HG03066 (cell line): ENCODE data around the gene BTN3A1.
"Not testable (repeated sequence)": the region's sequence is repeated elsewhere in the genome, so short reads cannot be mapped to it uniquely, and the experiment has no call there.

Experiments
- ATAC-seq: cut with Tn5 transposase; IDR thresholded peaks from one replicate; pipeline ENCODE4 v1.9.1; 2021; ENCODE audit warnings: low read depth; ENCODE audit not compliant: unreplicated experiment

The BTN3A1 gene

DNA sequence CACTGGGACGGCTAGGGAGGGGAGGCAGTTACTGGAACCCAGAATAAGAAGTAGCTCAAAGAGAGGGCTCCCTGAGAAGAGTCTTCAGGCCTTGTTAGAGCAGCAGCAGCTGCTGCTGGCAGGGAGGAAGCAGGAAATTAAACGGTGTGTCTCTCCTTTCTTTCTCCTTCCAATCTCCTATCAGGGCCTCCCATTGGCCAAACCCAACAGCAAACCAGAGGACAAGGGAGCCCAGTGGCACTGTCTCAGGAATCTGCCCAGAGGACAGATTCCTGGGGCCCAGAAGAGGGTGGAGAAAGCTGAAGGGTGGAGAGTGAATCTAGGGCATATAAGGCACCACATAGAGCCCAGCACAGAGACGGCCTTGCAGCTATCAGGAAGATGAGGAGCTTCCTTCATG, 10.2 kb downstream of the BTN3A1 start:
- no peak for ATAC-seq

DNA sequence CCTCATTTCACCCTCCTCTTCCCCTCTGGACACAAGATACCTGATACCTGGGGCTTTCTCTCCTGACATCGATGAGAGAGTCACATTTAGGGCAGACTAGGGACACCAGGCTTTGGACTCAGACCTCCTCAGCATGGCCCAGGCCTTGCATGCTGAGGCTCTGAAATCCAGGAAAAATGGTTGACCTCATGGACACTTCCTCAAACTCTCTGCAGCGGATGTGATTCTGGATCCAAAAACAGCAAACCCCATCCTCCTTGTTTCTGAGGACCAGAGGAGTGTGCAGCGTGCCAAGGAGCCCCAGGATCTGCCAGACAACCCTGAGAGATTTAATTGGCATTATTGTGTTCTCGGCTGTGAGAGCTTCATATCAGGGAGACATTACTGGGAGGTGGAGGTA, 10.9 kb downstream of the BTN3A1 start:
- ATAC-seq: no peak

DNA sequence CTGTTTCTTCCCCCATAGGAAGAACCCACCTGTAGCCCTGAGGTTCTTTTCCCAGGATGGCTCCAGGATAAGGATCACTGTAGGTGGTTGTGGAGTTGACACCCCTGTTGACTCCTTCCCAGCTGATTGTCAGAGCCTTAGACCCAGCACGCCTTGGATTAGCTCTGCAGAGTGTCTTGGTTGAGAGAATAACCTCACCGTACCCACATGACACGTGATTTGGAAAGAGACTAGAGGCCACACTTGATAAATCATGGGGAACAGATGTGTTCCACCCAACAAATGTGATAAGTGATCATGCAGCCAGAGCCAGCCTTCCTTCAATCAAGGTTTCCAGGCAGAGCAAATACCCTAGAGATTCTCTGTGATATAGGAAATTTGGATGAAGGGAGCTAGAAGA, 12.2 kb downstream of the BTN3A1 start:
- ATAC-seq: no peak

GRCh38 chr6:26415036-26415614, 13.1 kb downstream of the BTN3A1 start:
- ATAC-seq: no peak

DNA sequence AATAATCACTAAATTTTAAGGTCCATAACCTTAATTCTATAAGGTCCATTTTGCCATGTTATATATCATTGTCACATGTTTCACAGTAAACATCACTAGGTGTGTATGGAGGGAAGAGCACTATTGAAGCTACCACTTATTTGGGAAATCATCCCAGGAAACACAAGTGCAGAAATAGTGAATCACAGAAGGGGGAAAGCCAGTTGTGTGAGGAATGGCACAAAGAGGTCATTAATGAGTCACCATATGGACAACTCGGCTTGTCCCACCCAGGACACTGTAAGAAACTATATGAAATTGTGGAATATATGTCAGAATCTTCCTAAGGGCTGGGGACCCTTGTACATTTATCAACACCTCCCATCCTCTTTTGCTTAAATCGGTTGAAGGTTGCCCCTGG, 13.7 kb downstream of the BTN3A1 start:
- no peak for ATAC-seq

- ATAC-seq: no peak
These were observed 14.2 kb downstream of the BTN3A1 start for GRCh38 chr6:26416288-26416687.

DNA sequence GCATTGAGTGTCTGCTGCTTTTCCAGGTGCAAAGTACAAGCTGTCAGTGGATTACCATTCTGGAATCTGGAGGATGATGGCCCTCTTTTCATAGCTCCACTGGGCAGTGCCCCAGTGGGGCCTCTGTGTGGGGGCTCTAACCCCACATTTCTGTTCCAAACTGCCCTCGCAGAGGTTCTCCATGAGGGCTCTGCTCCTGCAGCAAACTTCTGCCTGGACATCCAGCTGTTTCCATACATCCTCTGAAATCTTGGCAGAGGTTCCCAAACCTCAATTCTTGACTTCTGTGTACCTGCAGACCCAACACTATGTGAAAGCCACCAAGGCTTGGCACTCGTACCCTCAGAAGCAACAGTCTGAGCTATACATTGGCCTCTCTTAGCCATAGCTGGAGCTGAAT, 16.0 kb downstream of the BTN3A1 start:
- ATAC-seq: not testable (repeated sequence)

DNA sequence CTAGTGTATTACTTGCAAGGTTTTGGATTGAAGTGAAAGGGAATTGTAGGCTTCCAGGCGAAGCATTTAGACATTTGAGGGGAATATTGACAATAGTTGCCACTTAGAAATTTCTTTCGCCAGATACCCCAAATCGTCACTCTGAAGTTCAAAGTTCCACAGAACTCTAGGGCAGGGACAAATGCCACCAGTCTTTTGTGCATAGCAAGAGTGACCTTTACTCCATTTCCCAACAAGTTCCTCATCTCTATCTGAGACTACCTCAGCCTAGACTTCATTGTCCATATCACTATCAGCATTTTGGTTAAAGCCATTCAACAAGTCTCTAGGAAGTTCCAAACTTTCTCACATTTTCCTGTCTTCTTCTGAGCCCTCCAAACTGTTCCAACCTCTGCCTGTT, 16.7 kb downstream of the BTN3A1 start:
- ATAC-seq: not testable (repeated sequence)

DNA sequence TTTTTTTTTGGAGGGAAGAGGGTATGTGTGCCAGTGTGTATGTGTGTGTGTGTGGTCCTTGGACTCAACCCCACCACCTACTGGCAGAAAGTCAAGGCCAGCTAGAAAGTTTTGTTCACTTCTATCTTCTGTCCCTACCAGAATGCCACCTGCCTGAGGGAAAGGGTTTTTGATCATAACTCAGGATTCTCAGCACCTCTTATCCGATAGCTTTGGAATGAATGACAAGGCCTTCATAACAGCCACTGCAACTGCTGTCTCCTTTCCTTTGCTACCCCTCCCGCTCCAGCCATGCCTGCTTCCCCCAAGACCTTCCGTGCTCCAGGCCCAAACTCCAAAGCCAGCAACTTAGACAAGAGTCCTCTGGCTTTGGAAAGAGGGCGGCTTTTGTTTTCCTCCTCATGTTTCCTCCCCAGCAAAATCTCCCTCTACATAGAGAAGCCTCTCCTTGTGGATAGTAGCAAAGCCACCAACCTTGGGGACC, 18.7 kb downstream of the BTN3A1 start:
- ATAC-seq: no peak

GRCh38 chr6:26421259-26422144, 19.4 kb downstream of the BTN3A1 start:
- peak; percentile 87 for ATAC-seq

DNA sequence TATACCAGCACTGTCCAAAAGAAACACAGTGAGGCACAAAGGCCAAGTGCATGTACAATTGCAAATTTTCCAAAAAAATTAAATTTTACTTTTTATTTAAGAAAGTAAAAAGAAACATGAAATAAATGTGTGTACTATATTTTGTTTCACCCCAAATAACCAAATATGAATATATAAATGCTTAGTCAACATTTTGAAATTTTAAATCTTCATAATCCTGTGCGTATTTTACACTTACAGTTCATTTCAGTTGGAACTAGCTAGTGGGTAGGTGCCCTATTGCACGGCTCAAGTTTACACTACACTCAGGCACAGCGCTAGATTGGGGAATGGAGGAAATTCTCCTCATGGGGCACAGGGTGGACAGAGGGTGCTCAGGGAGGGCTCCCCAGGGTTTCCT, 20.3 kb downstream of the BTN3A1 start:
- ATAC-seq: no peak

DNA sequence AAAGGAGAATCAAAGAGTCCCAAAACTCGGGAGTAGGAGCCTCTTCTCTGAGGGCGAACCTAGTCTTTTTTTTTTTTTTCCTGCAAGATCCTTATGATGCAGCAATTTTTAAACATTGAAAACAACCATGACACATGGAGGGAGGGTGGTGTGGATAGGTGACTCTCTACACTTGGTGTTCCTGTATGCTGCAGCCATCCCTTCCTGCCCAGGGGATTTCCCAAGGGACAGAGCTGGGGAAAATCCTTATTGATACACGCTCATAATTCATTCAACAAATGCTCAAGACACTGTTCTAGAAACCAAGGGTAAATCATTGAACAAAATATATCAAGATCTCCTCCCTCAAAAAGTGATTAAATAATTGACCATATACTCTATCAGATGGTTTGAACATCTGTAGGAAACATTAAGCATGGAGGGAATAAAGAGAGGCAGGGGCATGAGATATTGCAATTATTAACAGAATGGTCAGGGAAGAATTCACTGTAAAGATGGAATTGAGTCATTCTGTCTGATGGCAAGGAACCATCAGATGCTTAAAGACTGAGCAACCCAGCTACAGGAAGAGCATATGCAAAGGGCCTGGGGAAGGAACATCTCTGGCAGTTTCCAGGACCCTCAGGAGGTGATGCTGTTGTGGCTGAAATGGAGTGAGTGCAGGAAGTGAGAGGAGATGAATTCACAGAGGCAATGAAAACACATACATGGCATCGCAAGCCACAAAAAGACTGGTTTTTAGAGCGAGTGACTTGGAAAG, 24.8 kb downstream of the BTN3A1 start:
- no peak for ATAC-seq

GRCh38 chr6:26427451-26427809, 25.4 kb downstream of the BTN3A1 start:
- no peak for ATAC-seq

DNA sequence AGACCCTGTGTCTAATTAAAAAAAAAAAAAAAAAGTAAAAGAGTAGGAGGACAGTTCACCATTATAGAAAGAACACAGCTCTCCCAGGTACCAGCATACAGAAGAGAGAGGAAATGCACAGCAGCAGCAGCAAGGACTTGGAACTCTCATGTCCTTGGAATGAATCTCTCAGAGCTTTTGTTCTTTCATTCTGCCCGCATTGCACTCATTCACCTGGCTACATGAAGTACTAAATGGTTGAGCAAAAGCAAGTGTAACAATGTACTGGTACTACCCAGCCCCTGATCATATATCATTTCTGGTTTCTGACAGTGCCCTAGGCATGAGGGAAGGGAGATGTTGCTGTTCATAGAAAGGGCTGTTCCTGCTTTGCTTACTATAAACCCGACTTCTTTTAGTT, 26.1 kb downstream of the BTN3A1 start:
- no peak for ATAC-seq

DNA sequence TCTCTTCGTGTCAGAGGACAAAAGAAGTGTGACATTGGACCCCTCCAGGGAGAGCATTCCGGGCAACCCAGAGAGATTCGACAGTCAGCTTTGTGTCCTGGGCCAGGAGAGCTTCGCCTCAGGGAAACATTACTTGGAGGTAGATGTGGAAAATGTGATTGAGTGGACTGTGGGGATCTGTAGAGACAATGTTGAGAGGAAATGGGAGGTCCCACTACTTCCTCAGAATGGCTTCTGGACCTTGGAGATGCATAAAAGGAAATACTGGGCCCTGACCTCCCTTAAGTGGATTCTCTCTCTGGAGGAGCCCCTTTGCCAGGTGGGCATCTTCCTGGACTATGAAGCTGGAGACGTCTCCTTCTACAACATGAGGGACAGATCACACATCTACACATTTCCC, 28.7 kb downstream of the BTN3A1 start:
- ATAC-seq: no peak

DNA sequence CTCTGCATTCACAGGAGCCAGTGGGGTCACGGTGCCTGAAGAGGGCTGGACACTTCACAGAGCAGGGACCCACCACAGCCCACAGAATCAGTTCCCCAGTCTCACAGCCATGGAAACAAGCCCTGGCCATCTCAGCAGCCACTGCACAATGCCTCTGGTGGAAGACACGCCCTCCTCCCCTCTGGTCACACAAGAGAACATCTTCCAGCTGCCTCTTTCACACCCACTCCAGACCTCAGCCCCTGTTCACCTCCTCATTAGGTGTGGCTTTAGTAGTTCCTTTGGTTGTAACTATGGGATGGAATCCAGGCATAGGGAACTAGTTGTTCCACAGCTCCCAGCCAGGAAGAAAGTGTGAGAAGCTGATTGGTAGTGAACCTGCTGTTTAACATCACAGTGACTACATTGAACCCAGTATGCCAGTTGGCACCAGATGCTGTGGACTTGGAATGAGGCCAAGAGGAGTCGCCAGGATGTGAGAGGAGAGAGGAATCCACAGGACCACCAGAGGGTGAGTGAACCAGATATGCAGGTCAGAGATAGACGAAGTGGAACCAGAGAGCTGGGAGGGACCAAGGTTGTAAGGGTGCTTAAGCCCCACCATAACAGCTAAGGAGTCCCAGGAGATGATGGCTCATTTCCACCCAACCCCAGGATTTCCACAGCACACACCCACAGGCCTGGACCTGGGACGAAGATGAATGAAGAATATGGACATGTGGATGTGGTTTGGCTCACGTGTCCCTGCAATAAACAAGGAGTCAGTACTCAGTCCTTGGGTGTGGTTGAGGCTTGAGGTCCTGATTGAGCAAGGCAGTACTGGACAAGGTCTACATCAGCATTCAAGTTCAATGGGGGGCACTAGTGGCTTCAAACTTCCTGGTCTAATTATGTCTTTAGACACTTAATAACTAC, 29.4 kb downstream of the BTN3A1 start:
- no peak for ATAC-seq

GRCh38 chr6:26432627-26433201, 30.6 kb downstream of the BTN3A1 start:
- no peak for ATAC-seq

GRCh38 chr6:26433680-26434079, 31.6 kb downstream of the BTN3A1 start:
- not testable (repeated sequence) for ATAC-seq

- no peak for ATAC-seq
These were observed 33.9 kb downstream of the BTN3A1 start for GRCh38 chr6:26436018-26436417.

GRCh38 chr6:26437550-26437949, 35.5 kb downstream of the BTN3A1 start:
- ATAC-seq: no peak
